Neural cell (in vitro differentiated cells): ENCODE data around the gene B4GALT1.

Experiments used
- EP300 ChIP-seq: fragments of 450-650 bp; conservative IDR thresholded peaks from 2 replicates; pipeline ENCODE4 v1.6.1; 2014; ENCODE audit warnings: antibody characterized with exemption, mild to moderate bottlenecking, moderate library complexity; ENCODE audit not compliant: poor library complexity, severe bottlenecking
- POLR2AphosphoS5 ChIP-seq: IDR thresholded peaks from 2 replicates; pipeline ENCODE4 v1.6.1; 2012
- TAF1 ChIP-seq: IDR thresholded peaks from 2 replicates; pipeline ENCODE4 v1.6.1; 2012; ENCODE audit warnings: low read depth
- TF ChIP-seq, protein P1 (sequence below): fragments of 450-650 bp; IDR thresholded peaks from 2 replicates; pipeline ENCODE4 v1.5.1; 2014; ENCODE audit warnings: antibody characterized with exemption, mild to moderate bottlenecking, moderate library complexity; ENCODE audit not compliant: poor library complexity, severe bottlenecking

DNA sequence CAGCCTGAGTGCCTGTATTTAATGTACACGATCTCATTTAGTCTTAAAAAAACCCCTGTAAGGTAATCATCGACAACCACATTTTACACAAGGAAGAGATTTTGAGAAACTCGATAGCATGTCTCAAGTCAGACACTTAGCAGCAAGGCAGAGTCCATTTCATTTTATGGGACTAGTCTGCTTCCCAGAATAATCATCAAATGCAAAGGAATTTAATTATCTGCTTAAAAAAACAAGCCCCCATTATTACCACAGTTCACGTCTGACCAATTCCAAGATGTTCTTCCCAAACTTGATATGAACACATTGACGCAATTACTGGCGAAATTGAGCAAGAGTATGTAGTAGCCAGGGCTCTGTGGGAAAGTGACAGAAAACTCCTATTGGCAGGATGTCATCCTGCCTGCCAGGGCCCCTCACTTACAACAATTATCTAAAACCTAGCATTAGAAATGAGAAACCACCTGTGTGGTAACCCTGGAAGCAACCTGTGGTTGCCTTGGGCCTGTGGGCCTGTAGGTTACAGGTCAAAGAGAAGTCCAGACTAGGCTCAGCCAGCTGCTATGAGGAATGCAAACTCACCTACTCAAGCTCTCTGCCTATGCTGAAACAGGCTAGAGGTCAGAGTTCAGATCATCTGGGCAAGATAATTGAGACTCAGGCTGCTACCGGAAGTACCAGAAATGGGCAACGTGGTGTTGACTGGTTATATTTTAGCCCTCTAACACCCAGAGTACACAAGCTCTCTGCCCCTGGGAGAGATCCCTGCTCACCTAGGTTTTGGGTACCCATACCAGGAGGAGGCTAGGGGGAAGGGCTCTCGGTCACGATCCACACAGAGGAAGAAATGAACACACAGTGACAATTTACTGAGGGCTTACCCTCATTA, 1.6 kb downstream of the B4GALT1 start:
- TF ChIP-seq EP300 (no peak), POLR2AphosphoS5 (no peak), TAF1 (no peak)
- TF ChIP-seq, protein P1, sequence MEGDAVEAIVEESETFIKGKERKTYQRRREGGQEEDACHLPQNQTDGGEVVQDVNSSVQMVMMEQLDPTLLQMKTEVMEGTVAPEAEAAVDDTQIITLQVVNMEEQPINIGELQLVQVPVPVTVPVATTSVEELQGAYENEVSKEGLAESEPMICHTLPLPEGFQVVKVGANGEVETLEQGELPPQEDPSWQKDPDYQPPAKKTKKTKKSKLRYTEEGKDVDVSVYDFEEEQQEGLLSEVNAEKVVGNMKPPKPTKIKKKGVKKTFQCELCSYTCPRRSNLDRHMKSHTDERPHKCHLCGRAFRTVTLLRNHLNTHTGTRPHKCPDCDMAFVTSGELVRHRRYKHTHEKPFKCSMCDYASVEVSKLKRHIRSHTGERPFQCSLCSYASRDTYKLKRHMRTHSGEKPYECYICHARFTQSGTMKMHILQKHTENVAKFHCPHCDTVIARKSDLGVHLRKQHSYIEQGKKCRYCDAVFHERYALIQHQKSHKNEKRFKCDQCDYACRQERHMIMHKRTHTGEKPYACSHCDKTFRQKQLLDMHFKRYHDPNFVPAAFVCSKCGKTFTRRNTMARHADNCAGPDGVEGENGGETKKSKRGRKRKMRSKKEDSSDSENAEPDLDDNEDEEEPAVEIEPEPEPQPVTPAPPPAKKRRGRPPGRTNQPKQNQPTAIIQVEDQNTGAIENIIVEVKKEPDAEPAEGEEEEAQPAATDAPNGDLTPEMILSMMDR: no peak
